Lung (tissue), 12 donors: ENCODE measurements around the gene ISLR. TPM values are rescaled to one million over a fixed set of nuclear protein-coding genes. Genes with fewer than 3 reads are reported as not detected.

Experiments used
- ATAC-seq: fragments of 200-7000 bp; cut with Tn5 transposase; one replicate; pipeline ENCODE4 v1.9.1; 2020; ENCODE audit warnings: moderate number of reproducible peaks; ENCODE audit not compliant: insufficient read depth, low FRiP score
- DNase-seq, 3 donors: peaks; one replicate each; pipeline ENCODE4 v3.0.0-alpha.2; 2013 to 2017
- H3K27ac ChIP-seq, 2 donors: one replicate each; pipeline ENCODE4 v1.5.1; 2013; ENCODE audit warnings: mild to moderate bottlenecking in 2 of 2, moderate library complexity in 2 of 2, control low read depth in 1 of 2, inconsistent platforms in 1 of 2, low read depth in 1 of 2, low read length in 1 of 2
- H3K27me3 ChIP-seq, 3 donors: one replicate each; pipeline ENCODE4 v1.5.1; 2013; ENCODE audit warnings: low read length in 2 of 3; ENCODE audit not compliant: control insufficient read depth in 3 of 3, insufficient read depth in 3 of 3
- H3K36me3 ChIP-seq, 4 donors: one replicate each; pipeline ENCODE4 v1.5.1; 2013; ENCODE audit warnings: low read length in 4 of 4, mild to moderate bottlenecking in 1 of 4, moderate library complexity in 1 of 4; ENCODE audit not compliant: control insufficient read depth in 4 of 4, insufficient read depth in 4 of 4
- H3K4me1 ChIP-seq, 5 donors: one replicate each; pipeline ENCODE4 v1.5.1; 2013; ENCODE audit warnings: low read length in 5 of 5, mild to moderate bottlenecking in 2 of 5, moderate library complexity in 1 of 5; ENCODE audit not compliant: control insufficient read depth in 5 of 5, insufficient read depth in 5 of 5
- H3K4me3 ChIP-seq: one replicate; pipeline ENCODE4 v1.5.1; 2013; ENCODE audit warnings: mild to moderate bottlenecking, control low read depth, moderate library complexity
- H3K9ac ChIP-seq, 2 donors: one replicate each; pipeline ENCODE4 v1.5.1; 2013; ENCODE audit warnings: low read length in 2 of 2, control low read depth in 1 of 2; ENCODE audit not compliant: insufficient read depth in 1 of 2
- H3K9me3 ChIP-seq, 4 donors: one replicate each; pipeline ENCODE4 v1.5.1; 2013; ENCODE audit warnings: low read length in 3 of 4, mild to moderate bottlenecking in 1 of 4, moderate library complexity in 1 of 4; ENCODE audit not compliant: control insufficient read depth in 4 of 4, insufficient read depth in 3 of 4
- WGBS, 2 donors: extraction: QIAGEN DNeasy Blood & Tissue Kit; methylation state at CpG; one replicate each; pipeline ENCODE4 v1.1.7; 2013; 5-methylcytosine and 5-hydroxymethylcytosine counted together
- polyA plus RNA-seq, 2 donors: library from polyadenylated mRNA; stranded (reverse); fragments of 200-250 nt; gene quantifications; one replicate each; pipeline ENCODE4 v1.2.1, GENCODE V29; 2013
- total RNA-seq, 2 donors: library from RNA; depleted of rRNA in 1 of 2; stranded (reverse); fragments of >200 nt in 1 of 2; gene quantifications; one replicate each; pipeline ENCODE4 v1.2.1, GENCODE V29; 2014 to 2021
- TF ChIP-seq, protein P1 (sequence below): IDR thresholded peaks from 2 replicates; pipeline ENCODE4 v1.5.1; 2012; ENCODE audit warnings: mild to moderate bottlenecking; ENCODE audit errors: control extremely low read depth, extremely low read depth
- donor health status: control.
- donor health status: control.
- donor health status: Bipolar disorder and iron deficiency.
- donor health status: healthy.
- donor health status: DM: yes; HTN: yes; CAD: no.

The ISLR gene
- total and polyA plus RNA-seq, 4 donors = 2.8 to 30.4 (median 14.2) TPM

DNA sequence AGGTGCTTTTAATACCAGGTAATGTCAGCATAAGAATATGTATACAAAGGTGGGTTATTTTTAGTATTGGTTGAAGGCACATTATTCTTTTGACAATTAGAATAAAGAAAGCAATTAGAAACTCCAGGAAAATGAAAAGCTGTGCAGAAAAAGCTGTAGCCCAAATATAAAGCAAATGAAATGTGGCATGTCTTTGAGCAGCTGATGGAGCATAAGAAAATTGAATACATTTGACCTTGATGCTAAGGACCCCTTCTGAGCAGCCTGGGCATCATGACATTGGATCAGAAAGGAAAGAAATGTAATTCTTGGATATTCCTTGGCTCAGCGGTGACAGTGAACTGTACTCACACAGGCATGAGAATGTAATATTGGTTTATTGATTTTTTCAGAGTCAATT lies 8.0 kb upstream of the ISLR start:
- 99 to 100% methylated on average over 1 of the region's 1 CpG for WGBS, 2 donors
- no peak for ATAC-seq
- no peak for DNase-seq

DNA sequence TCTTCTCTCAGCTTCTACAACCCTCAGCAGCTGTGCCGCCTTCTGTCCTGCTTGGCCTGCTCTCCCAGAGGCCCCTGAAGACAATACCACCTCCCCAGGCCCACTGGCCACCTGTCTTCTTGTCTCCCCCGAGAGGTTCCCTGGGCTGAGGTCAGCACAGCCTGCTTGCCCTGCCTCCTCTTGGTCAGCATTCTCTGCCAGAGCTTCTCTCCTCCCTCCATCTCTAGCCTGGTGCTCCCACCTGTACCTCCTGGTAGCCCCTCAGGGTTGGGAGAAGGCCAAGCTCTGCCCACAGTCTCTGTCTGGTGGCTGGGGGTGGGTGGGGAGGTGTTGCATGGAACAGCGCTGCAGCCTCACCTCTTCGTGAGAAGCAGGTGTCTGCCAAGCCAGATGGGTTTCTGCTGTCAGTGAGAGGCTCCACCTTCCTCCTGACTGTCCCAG lies 5.6 kb upstream of the ISLR start:
- H3K4me1 ChIP-seq = peaks cover 0 to 38% (median 22%) of the 10 kb centered on the region in 5 donors
- no peak overlapping the region for H3K9ac ChIP-seq
- TF ChIP-seq, protein P1, sequence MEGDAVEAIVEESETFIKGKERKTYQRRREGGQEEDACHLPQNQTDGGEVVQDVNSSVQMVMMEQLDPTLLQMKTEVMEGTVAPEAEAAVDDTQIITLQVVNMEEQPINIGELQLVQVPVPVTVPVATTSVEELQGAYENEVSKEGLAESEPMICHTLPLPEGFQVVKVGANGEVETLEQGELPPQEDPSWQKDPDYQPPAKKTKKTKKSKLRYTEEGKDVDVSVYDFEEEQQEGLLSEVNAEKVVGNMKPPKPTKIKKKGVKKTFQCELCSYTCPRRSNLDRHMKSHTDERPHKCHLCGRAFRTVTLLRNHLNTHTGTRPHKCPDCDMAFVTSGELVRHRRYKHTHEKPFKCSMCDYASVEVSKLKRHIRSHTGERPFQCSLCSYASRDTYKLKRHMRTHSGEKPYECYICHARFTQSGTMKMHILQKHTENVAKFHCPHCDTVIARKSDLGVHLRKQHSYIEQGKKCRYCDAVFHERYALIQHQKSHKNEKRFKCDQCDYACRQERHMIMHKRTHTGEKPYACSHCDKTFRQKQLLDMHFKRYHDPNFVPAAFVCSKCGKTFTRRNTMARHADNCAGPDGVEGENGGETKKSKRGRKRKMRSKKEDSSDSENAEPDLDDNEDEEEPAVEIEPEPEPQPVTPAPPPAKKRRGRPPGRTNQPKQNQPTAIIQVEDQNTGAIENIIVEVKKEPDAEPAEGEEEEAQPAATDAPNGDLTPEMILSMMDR = no peak
- no peak for DNase-seq
- H3K4me3 ChIP-seq = no peak overlapping the region
- no peaks in the 10 kb centered on the region for H3K27me3 ChIP-seq
- 89 to 90% methylated on average over 4 of the region's 4 CpGs for WGBS, 2 donors
- no peak for ATAC-seq
- no peaks in the 10 kb centered on the region for H3K9me3 ChIP-seq
- H3K27ac ChIP-seq = no peak overlapping the region
- no peaks in the 10 kb centered on the region for H3K36me3 ChIP-seq

More for the DNA sequence above, 8.0 kb upstream of the ISLR start:
- peaks cover 0 to 17% (median 10%) of the 10 kb centered on the region in 5 donors for H3K4me1 ChIP-seq
- no peaks in the 10 kb centered on the region for H3K27me3 ChIP-seq
- H3K9ac ChIP-seq = no peak overlapping the region
- TF ChIP-seq, protein P1 = no peak
- no peak overlapping the region for H3K27ac ChIP-seq
- no peaks in the 10 kb centered on the region for H3K9me3 ChIP-seq
- no peaks in the 10 kb centered on the region for H3K36me3 ChIP-seq
- no peak overlapping the region for H3K4me3 ChIP-seq

DNA sequence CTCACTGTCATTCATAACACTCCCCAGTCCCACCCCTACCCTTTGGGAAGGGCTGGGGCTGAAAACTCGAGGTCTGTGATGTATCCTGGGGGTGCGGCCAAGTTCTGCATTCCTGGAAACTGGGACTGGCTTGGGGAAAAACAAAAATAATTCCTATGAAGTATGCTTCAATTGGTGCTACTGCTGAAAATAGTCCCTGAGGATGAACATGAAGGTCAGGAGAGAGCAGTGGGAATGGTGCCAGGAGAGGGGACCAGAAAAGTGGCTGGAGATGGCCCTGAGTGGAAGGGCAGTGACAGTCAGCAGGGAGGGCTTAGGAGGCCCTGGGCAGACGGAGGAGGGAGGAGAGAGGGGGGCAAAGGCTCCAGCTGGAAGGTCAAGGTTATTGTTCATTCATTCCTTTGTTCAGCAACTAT lies 4.8 kb upstream of the ISLR start:
- TF ChIP-seq, protein P1 = no peak
- 43 to 55% methylated on average over 3 of the region's 3 CpGs for WGBS, 2 donors
- Histone ChIP-seq H3K9me3 (no peaks in the 10 kb centered on the region), H3K27ac (no peak overlapping the region), H3K4me3 (no peak overlapping the region), H3K9ac (peak overlapping the region; percentile 19 to 25), H3K27me3 (no peaks in the 10 kb centered on the region), H3K4me1 (peaks cover 0 to 46% (median 27%) of the 10 kb centered on the region in 5 donors), H3K36me3 (no peaks in the 10 kb centered on the region)
- no peak for ATAC-seq
- peak in 2 of 3 donors; percentile 41 to 56 for DNase-seq
